Measurements from ENCODE around the gene MDGA2. TPM values are rescaled to one million over a fixed set of nuclear protein-coding genes. Genes with fewer than 3 reads are reported as not detected.

The MDGA2 gene
- polyA plus RNA-seq, 1 of the 3 experiments (the other 2 are of a cell fraction) = not detected

DNA sequence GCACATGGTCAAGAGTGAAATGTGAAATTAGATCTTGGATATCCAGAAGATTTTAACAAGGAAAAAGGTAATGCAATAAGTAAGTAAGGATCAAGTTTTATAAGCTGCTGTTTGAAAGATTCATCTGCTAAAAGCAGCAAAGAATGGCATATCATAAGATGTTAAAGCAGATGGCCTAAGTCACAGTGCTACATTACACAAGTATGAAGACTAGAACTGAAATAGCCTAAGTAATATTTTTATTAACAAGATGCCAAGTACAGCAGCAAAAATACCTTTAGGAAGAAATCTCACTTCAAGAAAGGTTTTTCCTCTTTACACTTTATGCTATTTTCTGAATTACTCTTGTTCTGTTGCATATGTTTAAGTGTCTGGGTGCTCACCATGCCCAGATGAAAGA is 414.1 kb downstream of the MDGA2 start:
- H3F3A ChIP-seq (replicated peaks; ENCODE audit: insufficient read depth) = no peaks in the 10 kb centered on the region

DNA sequence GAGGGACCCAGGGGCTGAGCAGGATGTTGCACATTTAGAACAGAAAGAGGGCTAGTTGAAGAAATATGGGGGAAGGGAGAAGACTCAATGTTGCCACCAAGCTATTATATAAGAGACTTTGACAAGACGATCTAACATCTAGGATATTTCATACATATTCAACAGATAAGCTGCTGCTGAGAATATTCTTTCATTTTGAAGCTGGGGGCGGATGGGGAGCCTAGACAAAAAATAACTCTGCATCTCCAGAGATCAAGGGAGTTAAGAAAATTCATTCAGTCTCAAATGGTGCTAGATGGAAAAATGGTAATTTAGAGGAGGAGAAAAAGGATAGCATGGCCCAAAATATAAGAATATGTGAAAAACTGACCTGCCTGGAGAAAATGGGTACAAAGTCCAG is 415.6 kb downstream of the MDGA2 start:
- Histone ChIP-seq H3K27ac (ENCODE audit: low read depth in 2 of 2, low read length in 1 of 2) (no peak overlapping the region), H2AFZ (ENCODE audit: low read depth) (no peak overlapping the region), H3K79me2 (ENCODE audit: insufficient read depth) (no peaks in the 10 kb centered on the region), H3K27me3 (ENCODE audit: insufficient read depth) (no peaks in the 10 kb centered on the region), H3K4me2 (no peak overlapping the region), H3K4me1 (ENCODE audit: control insufficient read depth in 1 of 2, insufficient read depth in 2 of 2, low read depth in 1 of 2, low read length in 1 of 2) (no peaks in the 10 kb centered on the region), H4K20me1 (ENCODE audit: insufficient read depth) (no peaks in the 10 kb centered on the region), H3F3A (replicated peaks; ENCODE audit: insufficient read depth) (no peaks in the 10 kb centered on the region), H3K9me3 (no peaks in the 10 kb centered on the region), H3K4me3 (ENCODE audit: low read depth in 2 of 2, low read length in 1 of 2) (no peak overlapping the region), H3K9ac (no peak overlapping the region), H3K36me3 (replicated peaks in 1 of 2; ENCODE audit: control insufficient read depth in 1 of 2, insufficient read depth in 2 of 2, low read length in 1 of 2) (no peaks in the 10 kb centered on the region), H3K9me2 (no peaks in the 10 kb centered on the region)
- 0% methylated on average over 2 of the region's 2 CpGs for whole genome bisulfite sequencing (ENCODE audit: low lambda C conversion rate)
- POLR2A ChIA-PET = no interaction called here
- DNase-seq = no peak
- CTCF ChIA-PET = no interaction called here
- TF ChIP-seq RFX5 (IDR thresholded peaks at IDR 0.05; ENCODE audit: low read length) = no peak
- TF ChIP-seq FOXM1 (IDR thresholded peaks at IDR 0.05; ENCODE audit: low read depth) = no peak
- no peak for TF ChIP-seq TEAD4 (IDR thresholded peaks at IDR 0.05; ENCODE audit: borderline replicate concordance, insufficient read depth)
- TF ChIP-seq JUND (IDR thresholded peaks at IDR 0.05) = no peak
- no peak for TF ChIP-seq GATA2 (CRISPR knock-in tag; IDR thresholded peaks at IDR 0.05)

More for the DNA sequence above, 414.1 kb downstream of the MDGA2 start:
- Histone ChIP-seq H3K4me3 (ENCODE audit: low read depth in 2 of 2, low read length in 1 of 2) (no peak overlapping the region), H3K27ac (ENCODE audit: low read depth in 2 of 2, low read length in 1 of 2) (no peak overlapping the region), H3K4me1 (ENCODE audit: control insufficient read depth in 1 of 2, insufficient read depth in 2 of 2, low read depth in 1 of 2, low read length in 1 of 2) (no peaks in the 10 kb centered on the region), H3K79me2 (ENCODE audit: insufficient read depth) (no peaks in the 10 kb centered on the region), H2AFZ (ENCODE audit: low read depth) (no peak overlapping the region), H3K27me3 (ENCODE audit: insufficient read depth) (no peaks in the 10 kb centered on the region), H3K9me3 (no peaks in the 10 kb centered on the region), H4K20me1 (ENCODE audit: insufficient read depth) (no peaks in the 10 kb centered on the region), H3K9me2 (no peaks in the 10 kb centered on the region), H3K4me2 (no peak overlapping the region), H3K9ac (no peak overlapping the region), H3K36me3 (replicated peaks in 1 of 2; ENCODE audit: control insufficient read depth in 1 of 2, insufficient read depth in 2 of 2, low read length in 1 of 2) (no peaks in the 10 kb centered on the region)
- CTCF ChIA-PET = no interaction called here
- POLR2A ChIA-PET = no interaction called here
- TF ChIP-seq EZH2phosphoT487 (IDR thresholded peaks at IDR 0.05; ENCODE audit: borderline replicate concordance, low read depth) (no peak), TEAD4 (IDR thresholded peaks at IDR 0.05; ENCODE audit: borderline replicate concordance, insufficient read depth) (no peak), SMC3 (IDR thresholded peaks at IDR 0.05; ENCODE audit: low read depth, low read length) (no peak), ELF1 (IDR thresholded peaks at IDR 0.05) (no peak), YY1 (IDR thresholded peaks at IDR 0.05; ENCODE audit: low read depth) (no peak), TAF1 (IDR thresholded peaks at IDR 0.05; ENCODE audit: borderline replicate concordance, low read depth, low read length) (no peak)
- TF ChIP-seq, protein P1, sequence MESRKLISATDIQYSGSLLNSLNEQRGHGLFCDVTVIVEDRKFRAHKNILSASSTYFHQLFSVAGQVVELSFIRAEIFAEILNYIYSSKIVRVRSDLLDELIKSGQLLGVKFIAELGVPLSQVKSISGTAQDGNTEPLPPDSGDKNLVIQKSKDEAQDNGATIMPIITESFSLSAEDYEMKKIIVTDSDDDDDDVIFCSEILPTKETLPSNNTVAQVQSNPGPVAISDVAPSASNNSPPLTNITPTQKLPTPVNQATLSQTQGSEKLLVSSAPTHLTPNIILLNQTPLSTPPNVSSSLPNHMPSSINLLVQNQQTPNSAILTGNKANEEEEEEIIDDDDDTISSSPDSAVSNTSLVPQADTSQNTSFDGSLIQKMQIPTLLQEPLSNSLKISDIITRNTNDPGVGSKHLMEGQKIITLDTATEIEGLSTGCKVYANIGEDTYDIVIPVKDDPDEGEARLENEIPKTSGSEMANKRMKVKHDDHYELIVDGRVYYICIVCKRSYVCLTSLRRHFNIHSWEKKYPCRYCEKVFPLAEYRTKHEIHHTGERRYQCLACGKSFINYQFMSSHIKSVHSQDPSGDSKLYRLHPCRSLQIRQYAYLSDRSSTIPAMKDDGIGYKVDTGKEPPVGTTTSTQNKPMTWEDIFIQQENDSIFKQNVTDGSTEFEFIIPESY (IDR thresholded peaks at IDR 0.05; ENCODE audit: borderline replicate concordance, low read depth) = no peak
- no peak for DNase-seq

DNA sequence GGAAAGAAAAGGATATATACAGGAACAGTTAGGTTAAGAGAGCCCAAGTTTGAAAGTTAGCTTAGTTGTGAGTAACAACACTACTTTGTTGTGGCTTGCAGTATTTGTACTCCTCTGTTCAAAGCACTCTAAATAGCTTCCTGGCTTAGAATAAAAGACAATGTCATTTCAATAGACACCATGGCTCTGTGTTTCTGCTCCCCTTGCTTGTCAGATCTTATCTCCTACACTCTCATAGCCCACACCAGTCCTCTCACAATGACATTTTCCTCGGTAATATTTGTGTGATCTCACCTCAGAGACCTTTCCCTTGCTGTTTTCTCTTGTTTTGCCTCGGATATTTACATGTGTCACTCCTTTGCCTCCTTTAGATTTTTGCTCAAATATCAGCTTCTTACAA is 418.4 kb downstream of the MDGA2 start:
- no peaks in the 10 kb centered on the region for H3K79me2 ChIP-seq (ENCODE audit: insufficient read depth)
- no peaks in the 10 kb centered on the region for H3K9me3 ChIP-seq
- no peak overlapping the region for H2AFZ ChIP-seq (ENCODE audit: low read depth)
- H3K36me3 ChIP-seq (replicated peaks in 1 of 2; ENCODE audit: control insufficient read depth in 1 of 2, insufficient read depth in 2 of 2, low read length in 1 of 2) = no peaks in the 10 kb centered on the region
- H3K9ac ChIP-seq = no peak overlapping the region
- H3K9me2 ChIP-seq = no peaks in the 10 kb centered on the region
- H3K27ac ChIP-seq (ENCODE audit: low read depth in 2 of 2, low read length in 1 of 2) = no peak overlapping the region
- POLR2A ChIA-PET = no interaction called here
- H4K20me1 ChIP-seq (ENCODE audit: insufficient read depth) = no peaks in the 10 kb centered on the region
- no peak for TF ChIP-seq CHD2 (IDR thresholded peaks at IDR 0.05; ENCODE audit: low read length, partially characterized antibody)
- TF ChIP-seq RFX5 (IDR thresholded peaks at IDR 0.05; ENCODE audit: low read length) = no peak
- TF ChIP-seq FOXM1 (IDR thresholded peaks at IDR 0.05; ENCODE audit: low read depth) = no peak
- no peaks in the 10 kb centered on the region for H3K27me3 ChIP-seq (ENCODE audit: insufficient read depth)
- CTCF ChIA-PET = no interaction called here
- no peaks in the 10 kb centered on the region for H3F3A ChIP-seq (replicated peaks; ENCODE audit: insufficient read depth)
- no peak for DNase-seq
- no peak overlapping the region for H3K4me2 ChIP-seq
- no peak overlapping the region for H3K4me3 ChIP-seq (ENCODE audit: low read depth in 2 of 2, low read length in 1 of 2)
- WGBS (ENCODE audit: low lambda C conversion rate) = 0% methylated on average over 2 of the region's 2 CpGs
- no peaks in the 10 kb centered on the region for H3K4me1 ChIP-seq (ENCODE audit: control insufficient read depth in 1 of 2, insufficient read depth in 2 of 2, low read depth in 1 of 2, low read length in 1 of 2)

Measured in SK-N-SH (cell line).